Measurements from ENCODE around the gene NAPG.
A peak's percentile ranks its signal among the peaks of the same experiment; 100 is the strongest.
"Not testable (repeated sequence)": the region's sequence is repeated elsewhere in the genome, so short reads cannot be mapped to it uniquely, and the experiment has no call there.

Gene NAPG

DNA sequence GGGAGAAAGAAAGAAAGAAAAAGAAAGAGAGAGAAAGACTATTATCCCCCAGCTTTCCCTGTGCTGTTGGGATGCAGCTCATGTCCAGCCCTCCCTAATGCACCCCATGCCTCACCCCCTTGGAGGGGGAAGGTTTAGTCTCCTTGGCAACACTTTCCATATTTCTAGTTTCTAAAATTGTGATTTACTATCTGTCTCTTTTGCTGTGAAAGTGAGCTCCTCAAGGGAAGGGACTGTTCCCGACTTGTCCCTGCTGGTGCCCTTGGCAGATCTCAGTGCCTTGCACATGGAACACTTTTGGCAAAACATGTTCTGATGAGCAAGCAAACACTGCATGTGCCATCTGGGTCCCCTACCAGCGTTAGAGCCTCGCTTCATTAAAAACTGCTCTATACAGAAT lies 11.7 kb upstream of the NAPG start:
- no peak for DNase-seq (ENCODE audit: low read depth)

DNA sequence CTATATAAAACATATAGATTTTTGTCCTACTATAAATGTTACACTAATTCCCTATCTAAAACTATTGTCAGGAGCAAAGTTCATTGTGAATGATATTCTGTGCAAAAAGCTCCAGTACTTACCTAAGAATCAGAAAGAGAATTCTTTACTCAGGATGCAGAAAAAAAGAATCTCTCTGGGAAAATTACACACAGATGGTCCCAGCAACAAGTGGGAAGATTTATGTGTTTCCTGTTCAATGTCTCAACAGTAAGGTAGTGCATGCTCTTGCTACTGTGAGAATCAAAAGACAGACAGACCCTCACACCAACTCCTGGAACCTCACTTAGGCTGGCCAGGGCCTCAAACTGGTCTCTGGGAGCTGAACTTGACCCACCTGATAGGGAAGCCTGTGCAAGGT lies 11.2 kb upstream of the NAPG start:
- no peak for DNase-seq (ENCODE audit: low read depth)

DNA sequence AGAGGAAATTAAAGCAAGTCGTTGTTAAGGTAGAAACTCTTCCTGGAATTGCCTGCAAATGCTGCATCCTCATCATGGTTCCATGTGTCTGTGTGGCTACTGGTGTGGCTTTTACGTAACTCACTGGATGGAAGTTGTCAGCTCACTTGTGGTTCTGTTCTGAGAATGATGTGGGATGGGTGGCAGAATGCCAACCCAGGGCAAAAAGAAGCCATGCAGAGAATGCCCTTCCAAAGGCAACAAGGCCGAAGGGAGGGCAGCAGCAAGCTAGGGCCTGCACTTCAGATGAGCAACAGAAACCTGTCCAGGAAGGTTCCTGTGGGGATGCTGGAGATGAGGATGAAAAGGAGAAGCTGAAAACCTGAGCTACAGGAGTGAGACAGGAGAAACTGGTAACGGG lies 10.4 kb upstream of the NAPG start:
- DNase-seq (ENCODE audit: low read depth), result no peak

DNA sequence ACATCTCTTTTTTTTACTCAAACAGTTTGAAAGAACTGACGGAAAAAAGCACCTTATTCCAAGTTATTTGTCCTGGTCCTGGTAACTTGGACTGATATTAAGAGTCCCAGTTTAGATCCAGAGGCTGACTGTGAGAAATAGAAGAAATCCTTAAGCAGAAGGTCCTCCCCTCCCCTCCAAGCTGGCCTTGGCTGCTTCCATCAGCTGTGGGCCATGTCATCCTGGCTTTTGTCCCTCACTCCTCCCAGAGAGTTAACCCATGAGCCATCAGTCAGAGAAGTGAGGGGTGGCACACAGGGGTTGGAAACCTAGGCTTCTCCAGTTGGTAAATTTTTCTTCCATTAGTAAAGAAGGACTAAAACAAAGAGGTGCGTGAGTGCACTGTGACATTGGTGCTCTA lies 9.7 kb upstream of the NAPG start:
- DNase-seq (ENCODE audit: low read depth), result no peak

DNA sequence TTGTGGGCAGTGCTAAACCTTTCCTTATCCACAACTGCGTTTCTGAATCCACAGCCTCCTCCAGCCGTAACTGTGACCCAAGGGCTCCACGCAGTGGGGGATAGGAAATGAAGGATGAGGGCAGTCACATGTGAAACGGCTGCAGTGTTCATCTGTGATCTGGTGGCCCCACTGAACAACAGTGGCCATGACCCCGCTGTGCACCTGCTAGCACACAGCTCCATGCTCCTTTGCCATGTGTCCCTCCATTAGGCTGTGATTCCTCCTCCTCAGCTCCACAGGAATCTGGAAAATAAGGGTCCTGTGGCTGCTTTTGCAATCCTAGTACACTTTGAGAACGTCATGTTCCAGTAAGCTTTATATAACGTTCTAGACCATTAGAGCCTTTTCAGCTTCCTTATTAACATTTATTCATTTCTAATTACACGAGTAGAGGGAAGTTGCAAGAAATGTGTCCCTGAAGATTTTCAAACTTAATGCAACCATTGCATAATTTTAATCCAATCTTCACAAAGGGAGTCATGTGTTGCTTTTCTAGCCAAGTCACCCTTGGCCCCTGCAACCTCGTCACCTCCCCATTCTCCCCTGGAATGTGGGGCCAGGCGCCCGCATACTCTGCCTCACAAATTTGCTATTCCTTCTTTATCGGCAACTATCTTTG lies 7.1 kb upstream of the NAPG start:
- DNase-seq (ENCODE audit: low read depth), result no peak

- DNase-seq (ENCODE audit: low read depth), result no peak
Observed at GRCh38 chr18:10519366-10519765, 6.5 kb upstream of the NAPG start.

DNA sequence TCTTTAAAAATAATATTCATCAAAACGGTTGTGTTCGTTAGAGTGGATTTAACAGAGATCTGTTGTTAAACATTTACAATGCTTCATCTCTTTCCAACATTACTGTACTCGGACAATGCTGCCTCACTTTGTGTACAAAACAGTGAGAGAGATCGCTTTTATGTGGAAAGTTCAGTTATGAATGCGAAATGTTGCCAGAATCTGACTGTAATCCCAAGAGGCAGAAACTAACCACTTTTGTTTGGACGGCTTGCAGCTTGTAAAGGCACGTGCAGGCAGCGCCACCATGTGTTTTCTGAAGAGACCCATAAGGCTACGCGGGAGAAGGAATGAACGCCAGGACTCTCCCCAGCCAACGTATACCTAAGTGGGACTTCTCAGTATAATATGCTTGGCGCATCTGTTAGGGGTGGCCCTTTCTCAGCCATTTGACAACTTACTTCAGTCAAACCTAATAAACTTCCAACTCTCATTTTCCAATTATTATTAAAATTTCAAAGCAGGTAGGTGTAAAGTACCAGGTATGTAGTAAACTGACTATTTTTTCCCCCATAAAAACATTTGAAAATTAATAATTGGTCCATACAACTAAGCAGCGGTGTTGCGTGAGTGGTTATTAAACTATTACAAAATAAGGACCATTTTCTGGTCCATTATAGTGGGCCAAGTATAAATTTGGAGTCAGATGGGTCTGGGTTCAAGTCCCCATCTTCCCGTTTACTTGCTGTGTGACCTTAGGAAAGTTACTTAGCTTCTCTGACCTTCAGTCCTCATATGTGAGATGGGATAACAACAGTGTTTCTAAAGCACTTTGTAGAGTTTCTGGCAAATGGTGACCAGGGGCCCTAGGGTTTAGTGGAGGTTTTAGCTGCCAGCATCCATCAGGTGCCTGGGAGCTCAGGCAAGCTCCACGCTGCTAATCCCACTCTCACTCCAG lies 5.6 kb upstream of the NAPG start:
- peak; percentile 2 for DNase-seq (ENCODE audit: low read depth)

- no peak for DNase-seq (ENCODE audit: low read depth)
Observed at GRCh38 chr18:10521566-10521965, 4.3 kb upstream of the NAPG start.

DNA sequence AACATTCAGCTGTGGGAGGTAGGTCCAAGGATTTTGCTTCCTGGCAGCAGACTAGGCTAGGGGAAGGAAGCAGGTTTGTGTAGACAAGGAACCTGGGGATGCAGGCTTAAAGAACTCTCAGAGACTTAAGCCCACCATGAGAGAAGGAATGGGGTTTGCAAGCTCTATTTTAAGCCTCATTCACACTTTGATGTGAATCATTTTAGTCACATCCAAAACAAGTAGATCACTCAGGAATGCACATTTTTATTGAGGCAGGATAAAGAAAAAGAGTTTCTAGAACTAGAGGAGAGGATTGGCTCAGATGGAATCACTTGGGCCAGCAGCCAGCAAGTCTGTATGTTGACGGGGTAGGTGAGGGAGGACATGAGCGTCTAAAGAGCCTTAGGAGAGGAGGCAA lies 3.3 kb upstream of the NAPG start:
- DNase-seq (ENCODE audit: low read depth), result no peak

DNA sequence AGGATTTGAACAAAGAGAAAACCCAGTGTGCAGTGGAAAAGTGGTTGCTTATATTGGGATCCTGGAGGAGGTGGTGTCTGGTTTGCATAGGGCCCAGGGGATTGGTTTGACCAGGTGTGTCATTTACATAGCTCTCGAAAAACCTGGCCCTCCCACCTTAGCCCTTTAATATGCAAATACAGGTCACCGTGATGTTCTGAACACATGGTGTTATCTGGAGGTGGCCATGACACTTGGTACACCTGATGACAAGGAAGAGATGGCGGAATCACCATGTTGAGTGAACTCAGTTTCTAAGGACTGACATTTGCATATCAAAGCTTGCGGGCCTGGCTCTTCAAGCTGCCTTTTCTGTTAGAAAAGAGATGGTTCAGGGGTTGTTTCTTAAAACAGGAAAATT lies 2.3 kb upstream of the NAPG start:
- no peak for DNase-seq (ENCODE audit: low read depth)

- no peak for DNase-seq (ENCODE audit: low read depth)
Observed at GRCh38 chr18:10524507-10525370, 1.1 kb upstream of the NAPG start.

DNA sequence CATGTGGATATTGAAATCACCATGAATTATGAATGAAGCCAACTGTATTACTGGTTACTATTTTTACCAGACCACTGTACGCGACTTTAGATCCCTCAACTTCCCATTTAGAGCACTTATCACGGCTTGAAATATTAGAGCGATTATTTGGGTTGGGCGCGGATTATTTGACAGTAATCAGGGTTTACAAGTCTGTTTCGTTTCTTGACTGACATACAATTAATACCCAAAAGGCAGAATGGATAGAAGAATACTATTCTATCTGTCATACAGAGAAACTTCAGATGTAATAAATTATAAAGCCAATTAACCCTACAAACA lies 496 bp upstream of the NAPG start:
- DNase-seq (ENCODE audit: low read depth), result no peak

- no peak for DNase-seq (ENCODE audit: low read depth)
Observed at GRCh38 chr18:10526561-10526949, 728 bp downstream of the NAPG start.

DNA sequence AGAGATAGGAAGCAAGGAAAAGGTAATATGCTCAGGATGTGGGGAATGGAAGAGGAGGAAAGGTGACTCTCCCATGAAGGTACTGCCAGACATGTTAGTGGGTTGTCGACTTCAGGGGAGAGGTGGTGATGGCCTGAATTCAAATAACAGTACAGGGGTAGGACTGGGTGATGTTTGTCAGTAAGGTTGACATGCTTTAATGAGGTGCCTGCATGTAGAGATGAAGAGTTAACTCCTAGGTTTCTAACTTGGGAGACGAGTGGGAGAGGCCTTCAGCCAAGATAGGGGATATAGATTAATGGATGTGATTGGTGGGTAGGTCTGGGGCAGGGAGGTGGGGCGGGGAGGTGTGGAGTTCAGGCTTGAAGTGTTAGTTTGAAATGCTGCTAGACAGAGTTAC lies 2.6 kb downstream of the NAPG start:
- no peak for DNase-seq (ENCODE audit: low read depth)

DNA sequence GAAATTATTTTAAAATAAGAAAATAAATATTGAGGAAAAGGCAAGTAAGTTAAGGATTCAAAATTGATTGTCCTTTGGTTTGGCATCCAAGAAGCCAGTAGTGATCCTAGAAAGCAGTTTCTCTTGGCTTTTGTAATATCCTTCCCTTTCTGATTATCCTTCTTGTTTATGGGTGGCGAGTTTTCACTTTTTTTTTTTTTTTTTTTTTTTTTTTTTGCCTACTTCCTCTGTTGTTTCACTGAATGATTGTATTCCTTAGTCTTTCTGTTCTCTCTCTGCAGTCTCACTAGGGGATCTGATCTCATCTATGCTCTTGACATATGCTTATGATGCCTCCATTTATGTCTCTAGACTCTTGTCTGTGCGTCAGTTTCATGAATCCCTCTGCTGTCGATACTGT lies 4.2 kb downstream of the NAPG start:
- no peak for DNase-seq (ENCODE audit: low read depth)

DNA sequence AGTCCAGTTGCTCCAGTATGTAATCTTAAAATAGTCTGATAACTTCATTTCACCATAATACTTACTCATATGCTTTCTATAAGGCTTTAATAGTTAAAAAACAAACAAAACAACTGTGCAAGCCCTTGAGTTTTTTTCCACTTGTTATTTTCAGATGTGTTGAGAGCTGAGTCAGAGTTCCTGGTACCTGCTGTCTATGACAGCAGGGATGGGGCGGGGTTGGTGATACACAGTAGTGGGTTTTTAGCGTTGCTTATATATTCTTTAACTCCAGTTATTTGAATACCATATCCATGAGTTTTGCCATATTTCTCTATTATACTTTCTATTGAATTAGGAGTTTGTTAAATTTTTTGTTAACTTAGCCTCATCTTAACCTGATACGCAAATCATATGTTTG lies 5.0 kb downstream of the NAPG start:
- no peak for DNase-seq (ENCODE audit: low read depth)

DNA sequence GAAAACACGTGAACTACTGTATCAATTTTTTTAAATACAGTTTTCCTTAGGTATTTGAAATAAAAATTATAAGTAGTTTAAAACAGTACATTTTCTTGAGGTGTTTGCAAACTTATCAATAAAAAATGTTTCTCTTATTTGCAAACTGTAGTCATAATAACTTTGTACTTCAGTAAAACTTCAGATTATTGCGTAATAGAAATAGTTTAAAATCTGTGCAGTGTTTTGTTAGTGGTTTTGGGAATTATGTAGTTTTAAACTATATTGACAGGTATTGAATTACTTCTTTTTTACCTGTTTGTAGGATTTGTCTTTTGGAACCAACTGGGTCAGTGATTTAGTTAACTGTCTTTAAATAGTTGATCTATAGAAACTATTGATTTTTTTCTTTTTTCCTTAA lies 7.3 kb downstream of the NAPG start:
- no peak for DNase-seq (ENCODE audit: low read depth)

- DNase-seq (ENCODE audit: low read depth), result no peak
Observed at GRCh38 chr18:10536280-10536679, 10.5 kb downstream of the NAPG start.

GRCh38 chr18:10537765-10538164 lies 11.9 kb downstream of the NAPG start:
- no peak for DNase-seq (ENCODE audit: low read depth)

GRCh38 chr18:10539124-10539523 lies 13.3 kb downstream of the NAPG start:
- DNase-seq (ENCODE audit: low read depth), result not testable (repeated sequence)

DNA sequence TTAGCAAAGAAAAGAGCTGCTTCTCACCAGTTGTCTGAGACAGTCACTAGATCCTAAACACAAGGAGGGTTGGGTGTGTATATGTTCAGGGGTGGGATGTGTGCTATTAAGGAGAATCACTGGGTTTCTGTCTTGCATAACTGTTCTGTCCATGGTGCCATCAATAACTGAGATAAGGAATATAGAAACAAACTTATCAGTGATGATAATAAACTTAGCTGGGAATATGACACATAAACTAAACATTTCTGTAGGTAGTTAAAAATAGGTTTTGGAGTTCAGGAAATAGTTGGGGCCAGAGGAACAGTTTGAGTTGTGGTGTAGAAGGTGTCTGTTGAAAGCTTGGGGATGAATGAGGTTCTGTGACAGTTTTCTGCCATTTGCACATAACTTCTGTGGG lies 17.4 kb downstream of the NAPG start:
- no peak for DNase-seq (ENCODE audit: low read depth)

DNA sequence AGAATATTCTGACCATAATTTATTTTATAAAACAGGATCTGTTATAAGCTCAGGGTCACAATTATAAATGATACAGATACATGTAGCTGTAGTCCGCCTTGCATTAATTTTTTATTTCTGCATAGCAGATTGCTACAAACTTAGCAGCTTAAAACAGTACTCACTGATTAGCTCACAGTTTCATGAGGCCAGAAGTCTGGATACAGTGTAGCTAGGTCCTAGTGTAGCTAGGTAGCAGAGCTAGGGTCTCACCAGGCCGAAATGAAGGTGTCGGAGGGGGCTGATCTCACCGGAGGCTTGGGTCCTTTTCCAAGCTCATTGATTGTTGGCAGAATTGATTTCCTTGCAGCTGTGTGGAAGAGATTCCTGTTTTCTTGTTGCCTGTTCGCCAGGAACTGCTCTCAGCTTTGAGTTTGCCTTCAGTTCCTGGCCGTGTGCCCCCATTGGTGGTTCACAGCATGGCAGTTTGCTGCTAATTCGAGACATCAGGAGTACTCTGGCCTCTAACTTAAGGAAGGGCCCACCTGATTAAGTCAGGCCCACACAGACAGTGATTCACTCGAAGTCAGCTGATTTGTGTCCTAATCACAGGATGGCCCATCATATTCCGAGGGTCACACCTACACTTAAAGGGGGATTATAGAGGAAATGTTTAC lies 18.4 kb downstream of the NAPG start:
- no peak for DNase-seq (ENCODE audit: low read depth)
